Nephron (organoid): Measurements from ENCODE around the gene FAM117A.
A peak's percentile ranks its signal among the peaks of the same experiment; 100 is the strongest.

ENCODE experiments used
- H3K27ac Mint-ChIP-seq, 3 experiments: 2 replicates each; pipeline ENCODE4 v1.8.0; 2020; ENCODE audit warnings: mixed read lengths in 3 of 3, mild to moderate bottlenecking in 2 of 3, moderate library complexity in 1 of 3
- H3K27me3 Mint-ChIP-seq: 2 replicates; pipeline ENCODE4 v1.8.0; 2021; ENCODE audit warnings: low read depth, mild to moderate bottlenecking, moderate library complexity, mixed read lengths
- H3K36me3 Mint-ChIP-seq: 2 replicates; pipeline ENCODE4 v1.8.0; 2020; ENCODE audit warnings: low read depth, mixed read lengths
- H3K4me1 Mint-ChIP-seq: 2 replicates; pipeline ENCODE4 v1.8.0; 2020; ENCODE audit warnings: mixed read lengths
- H3K4me3 Mint-ChIP-seq, 3 experiments: 2 replicates each; pipeline ENCODE4 v1.8.0; 2020; ENCODE audit warnings: mild to moderate bottlenecking in 3 of 3, mixed read lengths in 3 of 3, moderate library complexity in 2 of 3
- H3K9me3 Mint-ChIP-seq: 2 replicates; pipeline ENCODE4 v1.8.0; 2020; ENCODE audit warnings: mixed read lengths
- TF ChIP-seq, protein P1 (sequence below), 3 experiments: fragments of 200-600 bp; sonication (generic); IDR thresholded peaks; one replicate each; pipeline ENCODE4 v1.5.0; 2021; ENCODE audit warnings: antibody characterized with exemption in 3 of 3; ENCODE audit not compliant: unreplicated experiment in 3 of 3

The FAM117A gene, protein sequence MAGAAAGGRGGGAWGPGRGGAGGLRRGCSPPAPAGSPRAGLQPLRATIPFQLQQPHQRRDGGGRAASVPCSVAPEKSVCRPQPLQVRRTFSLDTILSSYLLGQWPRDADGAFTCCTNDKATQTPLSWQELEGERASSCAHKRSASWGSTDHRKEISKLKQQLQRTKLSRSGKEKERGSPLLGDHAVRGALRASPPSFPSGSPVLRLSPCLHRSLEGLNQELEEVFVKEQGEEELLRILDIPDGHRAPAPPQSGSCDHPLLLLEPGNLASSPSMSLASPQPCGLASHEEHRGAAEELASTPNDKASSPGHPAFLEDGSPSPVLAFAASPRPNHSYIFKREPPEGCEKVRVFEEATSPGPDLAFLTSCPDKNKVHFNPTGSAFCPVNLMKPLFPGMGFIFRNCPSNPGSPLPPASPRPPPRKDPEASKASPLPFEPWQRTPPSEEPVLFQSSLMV

DNA sequence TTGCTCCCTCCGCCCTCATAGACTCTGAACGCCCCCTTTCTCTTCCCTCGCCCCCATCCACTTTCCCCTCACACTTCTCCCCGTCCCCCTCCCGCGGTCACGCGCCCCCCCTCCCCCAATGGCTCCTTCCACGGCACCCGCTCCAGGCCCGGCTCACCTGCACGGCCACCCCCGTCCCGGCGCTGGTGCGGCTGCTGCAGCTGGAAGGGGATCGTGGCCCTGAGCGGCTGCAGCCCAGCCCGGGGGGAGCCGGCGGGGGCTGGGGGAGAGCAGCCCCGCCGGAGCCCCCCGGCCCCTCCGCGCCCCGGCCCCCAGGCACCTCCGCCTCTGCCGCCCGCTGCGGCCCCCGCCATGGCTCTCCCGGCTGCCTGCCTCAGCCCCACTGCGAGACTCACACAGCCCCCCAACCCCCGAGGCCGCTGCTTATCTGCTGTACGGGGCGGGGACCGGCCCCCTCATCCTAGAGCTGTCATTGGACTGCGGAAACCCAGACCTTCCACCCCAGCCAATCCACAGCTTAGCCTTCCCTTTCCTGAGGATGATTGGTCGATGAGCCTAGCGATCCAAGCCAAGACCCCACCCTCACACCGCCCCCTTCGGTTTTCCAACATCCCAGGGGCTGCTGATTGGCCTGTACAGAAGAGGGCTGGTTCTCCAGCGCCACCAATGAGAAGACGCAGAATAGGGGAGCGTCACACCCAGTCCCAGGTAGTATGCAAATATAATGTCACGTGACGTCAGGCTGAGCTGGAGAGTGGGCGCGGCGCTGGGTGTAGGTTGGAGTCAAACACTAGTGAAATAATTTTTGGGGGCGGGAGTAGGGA is at the start of gene FAM117A:
FAM117A (minus strand) TSS at position 397 of the 824 bp plus-strand sequence; CDS start at position 353, 44 bp downstream.
- peak within 1 kb of the TSS; percentile 47 to 82 (median 56) for H3K27ac Mint-ChIP-seq

DNA sequence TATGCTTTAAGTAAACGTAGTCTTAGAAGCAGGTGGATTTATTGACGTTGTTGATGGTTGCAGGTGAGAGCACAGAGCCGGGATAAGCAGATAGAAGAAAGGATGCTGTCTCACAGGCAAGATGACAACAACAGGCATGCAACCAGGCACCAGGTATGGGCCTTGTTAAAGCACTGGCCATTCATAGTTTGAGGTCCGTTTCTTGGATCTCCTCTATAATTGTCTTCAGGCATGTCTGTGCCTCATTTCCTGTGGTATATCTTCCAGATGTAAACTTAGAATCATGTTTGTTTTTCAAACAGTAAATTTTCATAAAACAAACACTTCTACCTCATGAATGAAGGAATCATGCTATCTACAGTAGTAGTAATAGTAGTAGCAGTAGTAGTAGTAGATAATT is 45.1 kb upstream of the FAM117A start:
- Mint-ChIP-seq H3K27me3 (no peaks in the 10 kb centered on the region), H3K4me1 (no peaks in the 10 kb centered on the region), H3K27ac (no peak overlapping the region), H3K36me3 (peaks cover 68% of the 10 kb centered on the region), H3K4me3 (no peak overlapping the region), H3K9me3 (no peaks in the 10 kb centered on the region)
- TF ChIP-seq, protein P1, sequence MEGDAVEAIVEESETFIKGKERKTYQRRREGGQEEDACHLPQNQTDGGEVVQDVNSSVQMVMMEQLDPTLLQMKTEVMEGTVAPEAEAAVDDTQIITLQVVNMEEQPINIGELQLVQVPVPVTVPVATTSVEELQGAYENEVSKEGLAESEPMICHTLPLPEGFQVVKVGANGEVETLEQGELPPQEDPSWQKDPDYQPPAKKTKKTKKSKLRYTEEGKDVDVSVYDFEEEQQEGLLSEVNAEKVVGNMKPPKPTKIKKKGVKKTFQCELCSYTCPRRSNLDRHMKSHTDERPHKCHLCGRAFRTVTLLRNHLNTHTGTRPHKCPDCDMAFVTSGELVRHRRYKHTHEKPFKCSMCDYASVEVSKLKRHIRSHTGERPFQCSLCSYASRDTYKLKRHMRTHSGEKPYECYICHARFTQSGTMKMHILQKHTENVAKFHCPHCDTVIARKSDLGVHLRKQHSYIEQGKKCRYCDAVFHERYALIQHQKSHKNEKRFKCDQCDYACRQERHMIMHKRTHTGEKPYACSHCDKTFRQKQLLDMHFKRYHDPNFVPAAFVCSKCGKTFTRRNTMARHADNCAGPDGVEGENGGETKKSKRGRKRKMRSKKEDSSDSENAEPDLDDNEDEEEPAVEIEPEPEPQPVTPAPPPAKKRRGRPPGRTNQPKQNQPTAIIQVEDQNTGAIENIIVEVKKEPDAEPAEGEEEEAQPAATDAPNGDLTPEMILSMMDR (IDR thresholded peaks at IDR 0.05; ENCODE audit: unreplicated experiment in 3 of 3) = no peak

More for the DNA sequence above, at the start of gene FAM117A:
- Mint-ChIP-seq H3K36me3 (no peaks in the 10 kb centered on the region), H3K4me3 (peak within 1 kb of the TSS; percentile 98 to 99 (median 99)), H3K9me3 (no peaks in the 10 kb centered on the region), H3K4me1 (peaks cover 41% of the 10 kb centered on the region), H3K27me3 (peaks cover 22% of the 10 kb centered on the region)
- TF ChIP-seq, protein P1 (IDR thresholded peaks at IDR 0.05; ENCODE audit: unreplicated experiment in 3 of 3) = no peak

GRCh38 chr17:49798738-49799137 is 34.8 kb upstream of the FAM117A start:
- no peak overlapping the region for H3K4me3 Mint-ChIP-seq
- no peaks in the 10 kb centered on the region for H3K4me1 Mint-ChIP-seq
- no peaks in the 10 kb centered on the region for H3K9me3 Mint-ChIP-seq
- H3K27ac Mint-ChIP-seq = no peak overlapping the region
- TF ChIP-seq, protein P1 (IDR thresholded peaks at IDR 0.05; ENCODE audit: unreplicated experiment in 3 of 3) = no peak
- H3K27me3 Mint-ChIP-seq = no peaks in the 10 kb centered on the region
- H3K36me3 Mint-ChIP-seq = peaks cover 69% of the 10 kb centered on the region

DNA sequence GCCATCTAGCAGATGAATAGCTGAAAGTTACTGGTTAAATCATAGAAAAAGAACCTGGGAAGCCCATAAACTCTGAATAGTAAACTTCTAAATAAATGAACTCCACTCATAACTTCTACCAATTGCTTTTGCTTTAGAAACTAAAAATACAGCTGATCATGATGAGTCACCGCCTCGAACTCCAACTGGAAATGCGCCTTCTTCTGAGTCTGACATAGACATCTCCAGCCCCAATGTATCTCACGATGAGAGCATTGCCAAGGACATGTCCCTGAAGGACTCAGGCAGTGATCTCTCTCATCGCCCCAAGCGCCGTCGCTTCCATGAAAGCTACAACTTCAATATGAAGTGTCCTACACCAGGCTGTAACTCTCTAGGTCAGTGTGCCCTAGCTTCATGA is 34.3 kb upstream of the FAM117A start:
- H3K36me3 Mint-ChIP-seq = peaks cover 71% of the 10 kb centered on the region
- H3K4me3 Mint-ChIP-seq = no peak overlapping the region
- no peaks in the 10 kb centered on the region for H3K4me1 Mint-ChIP-seq
- TF ChIP-seq, protein P1 (IDR thresholded peaks at IDR 0.05; ENCODE audit: unreplicated experiment in 3 of 3) = no peak
- H3K9me3 Mint-ChIP-seq = no peaks in the 10 kb centered on the region
- no peaks in the 10 kb centered on the region for H3K27me3 Mint-ChIP-seq
- H3K27ac Mint-ChIP-seq = no peak overlapping the region

DNA sequence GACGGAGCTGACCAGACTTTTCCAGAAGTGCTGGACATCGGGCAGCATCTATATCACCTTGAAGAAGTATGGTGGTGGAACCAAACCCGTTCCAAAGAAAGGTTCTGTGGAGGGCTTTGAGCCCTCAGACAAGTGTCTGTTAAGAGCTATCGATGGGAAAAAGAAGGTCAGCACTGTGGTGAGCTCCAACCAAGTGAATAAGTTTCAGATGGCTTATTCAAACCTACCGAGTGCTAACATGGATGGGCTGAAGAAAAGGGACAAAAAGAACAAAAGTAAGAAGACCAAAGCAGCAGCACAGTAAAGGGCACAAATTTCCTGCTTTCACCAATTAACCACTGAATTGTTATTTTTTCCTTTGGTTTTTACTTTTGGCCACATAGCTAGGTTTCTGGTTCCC is 31.4 kb upstream of the FAM117A start:
- Mint-ChIP-seq H3K27me3 (no peaks in the 10 kb centered on the region), H3K4me3 (no peak overlapping the region), H3K4me1 (peaks cover 6% of the 10 kb centered on the region)

More for the DNA sequence above, 31.4 kb upstream of the FAM117A start:
- TF ChIP-seq, protein P1 (IDR thresholded peaks at IDR 0.05; ENCODE audit: unreplicated experiment in 3 of 3) = no peak
- no peaks in the 10 kb centered on the region for H3K9me3 Mint-ChIP-seq
- H3K27ac Mint-ChIP-seq = no peak overlapping the region
- H3K36me3 Mint-ChIP-seq = peaks cover 69% of the 10 kb centered on the region
